Prostate gland (tissue), 2 donors: ENCODE measurements around the gene ICAM3.

Experiments used
- POLR2A ChIP-seq: fragments of 450-650 bp; IDR thresholded peaks from one replicate; pipeline ENCODE4 v1.6.1; 2016; ENCODE audit warnings: antibody characterized with exemption, mild to moderate bottlenecking
- POLR2AphosphoS5 ChIP-seq: sonication (generic); formaldehyde crosslinking; IDR thresholded peaks from one replicate; pipeline ENCODE4 v1.6.1; 2017; ENCODE audit warnings: antibody characterized with exemption
- TF ChIP-seq, protein P1 (sequence below), 4 experiments: fragments of 200-600 bp in 2 of 4; fragments of 450-650 bp in 2 of 4; sonication (generic) in 2 of 4; IDR thresholded peaks; 1 replicate in 3 of 4; 2 replicates in 1 of 4; pipeline ENCODE4 v1.5.1; 2016 to 2019; ENCODE audit warnings: antibody characterized with exemption in 4 of 4, mild to moderate bottlenecking in 2 of 4, moderate library complexity in 2 of 4

DNA sequence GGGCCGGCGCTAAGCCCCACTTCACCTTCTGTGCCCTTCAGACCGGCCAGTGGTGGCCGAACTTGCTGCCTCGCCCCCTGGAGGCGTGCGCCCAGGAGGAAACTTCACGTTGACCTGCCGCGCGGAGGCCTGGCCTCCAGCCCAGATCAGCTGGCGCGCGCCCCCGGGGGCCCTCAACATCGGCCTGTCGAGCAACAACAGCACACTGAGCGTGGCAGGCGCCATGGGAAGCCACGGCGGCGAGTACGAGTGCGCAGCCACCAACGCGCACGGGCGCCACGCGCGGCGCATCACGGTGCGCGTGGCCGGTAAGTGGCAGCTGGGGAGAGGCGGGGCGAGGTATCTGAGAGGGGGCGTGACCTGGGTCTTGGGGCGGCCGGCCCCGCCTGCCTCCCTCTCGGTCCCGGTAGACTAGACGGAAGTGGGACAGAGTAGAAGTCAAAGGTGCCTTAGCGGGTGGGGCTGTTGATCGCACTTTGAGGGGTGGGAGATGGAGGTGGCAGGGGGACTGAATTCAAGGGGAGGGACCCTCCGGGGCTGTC is 44.0 kb downstream of the ICAM3 start:
- TF ChIP-seq, protein P1, sequence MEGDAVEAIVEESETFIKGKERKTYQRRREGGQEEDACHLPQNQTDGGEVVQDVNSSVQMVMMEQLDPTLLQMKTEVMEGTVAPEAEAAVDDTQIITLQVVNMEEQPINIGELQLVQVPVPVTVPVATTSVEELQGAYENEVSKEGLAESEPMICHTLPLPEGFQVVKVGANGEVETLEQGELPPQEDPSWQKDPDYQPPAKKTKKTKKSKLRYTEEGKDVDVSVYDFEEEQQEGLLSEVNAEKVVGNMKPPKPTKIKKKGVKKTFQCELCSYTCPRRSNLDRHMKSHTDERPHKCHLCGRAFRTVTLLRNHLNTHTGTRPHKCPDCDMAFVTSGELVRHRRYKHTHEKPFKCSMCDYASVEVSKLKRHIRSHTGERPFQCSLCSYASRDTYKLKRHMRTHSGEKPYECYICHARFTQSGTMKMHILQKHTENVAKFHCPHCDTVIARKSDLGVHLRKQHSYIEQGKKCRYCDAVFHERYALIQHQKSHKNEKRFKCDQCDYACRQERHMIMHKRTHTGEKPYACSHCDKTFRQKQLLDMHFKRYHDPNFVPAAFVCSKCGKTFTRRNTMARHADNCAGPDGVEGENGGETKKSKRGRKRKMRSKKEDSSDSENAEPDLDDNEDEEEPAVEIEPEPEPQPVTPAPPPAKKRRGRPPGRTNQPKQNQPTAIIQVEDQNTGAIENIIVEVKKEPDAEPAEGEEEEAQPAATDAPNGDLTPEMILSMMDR (IDR thresholded peaks at IDR 0.05), result no peak
- TF ChIP-seq POLR2A (no peak), POLR2AphosphoS5 (no peak)
